ENCODE data around the gene AWAT1. TPM values are rescaled to one million over a fixed set of nuclear protein-coding genes. Genes with fewer than 3 reads are reported as not detected.
"Not testable (repeated sequence)": the region's sequence is repeated elsewhere in the genome, so short reads cannot be mapped to it uniquely, and the experiment has no call there.

The AWAT1 gene
- total RNA-seq, 1 experiment from 2014 or later = not detected

GRCh38 chrX:70201732-70202131 lies 32.7 kb upstream of the AWAT1 start:
- H2AFZ ChIP-seq = no peak overlapping the region
- no peaks in the 10 kb centered on the region for H3K79me2 ChIP-seq (ENCODE audit: low read depth)
- H3K4me3 ChIP-seq = no peak overlapping the region
- no peak overlapping the region for H3K4me2 ChIP-seq
- 0 out of 2 replicates have a peak, but pooled peaks cover 4% of the 10 kb centered on the region for H3K27me3 ChIP-seq (ENCODE audit: insufficient read depth, low read depth)
- no peaks in the 10 kb centered on the region for H3F3A ChIP-seq (ENCODE audit: insufficient read depth, low read depth)
- BruUV-seq (replicated peaks) = no TSS peak
- no peak for DNase-seq
- no peaks in the 10 kb centered on the region for H3K36me3 ChIP-seq (ENCODE audit: low read depth)
- TF ChIP-seq EZH2 (IDR thresholded peaks at IDR 0.05; ENCODE audit: low read depth) (no peak), CTCF (conservative IDR thresholded peaks at IDR 0.05) (no peak)
- H3K9me3 ChIP-seq (ENCODE audit: insufficient read depth, low read depth) = no peaks in the 10 kb centered on the region
- CTCF ChIA-PET = no interaction called here
- intact Hi-C loops (cut with micrococcal nuclease; ENCODE audit: unreplicated experiment) = no loop called here
- POLR2A ChIA-PET (ENCODE audit: unreplicated experiment) = no interaction called here
- H3K4me1 ChIP-seq (replicated peaks; ENCODE audit: insufficient read depth) = no peaks in the 10 kb centered on the region
- no peaks in the 10 kb centered on the region for H3K9me2 ChIP-seq (ENCODE audit: insufficient read depth)
- no peak overlapping the region for H3K27ac ChIP-seq
- no peaks in the 10 kb centered on the region for H4K20me1 ChIP-seq (ENCODE audit: insufficient read depth)

- POLR2A ChIA-PET (ENCODE audit: unreplicated experiment) = no interaction called here
- BruUV-seq (replicated peaks) = no TSS peak
These were observed 26.0 kb upstream of the AWAT1 start for GRCh38 chrX:70208479-70208878.

GRCh38 chrX:70209570-70209969 lies 24.9 kb upstream of the AWAT1 start:
- intact Hi-C loops (cut with micrococcal nuclease; ENCODE audit: unreplicated experiment); H3K36me3 ChIP-seq (ENCODE audit: low read depth); DNase-seq; H3K79me2 ChIP-seq (ENCODE audit: low read depth); H3F3A ChIP-seq (ENCODE audit: insufficient read depth, low read depth); H3K4me1 ChIP-seq (replicated peaks; ENCODE audit: insufficient read depth); CTCF ChIA-PET; POLR2A ChIA-PET (ENCODE audit: unreplicated experiment); H3K4me2 ChIP-seq; H2AFZ ChIP-seq; H4K20me1 ChIP-seq (ENCODE audit: insufficient read depth); H3K4me3 ChIP-seq; H3K27ac ChIP-seq; H3K9me3 ChIP-seq (ENCODE audit: insufficient read depth, low read depth); H3K27me3 ChIP-seq (ENCODE audit: insufficient read depth, low read depth); BruUV-seq (replicated peaks); H3K9me2 ChIP-seq (ENCODE audit: insufficient read depth): not testable (repeated sequence)

More at GRCh38 chrX:70208479-70208878, 26.0 kb upstream of the AWAT1 start:
- TF ChIP-seq CTCF (conservative IDR thresholded peaks at IDR 0.05) = no peak
- no peak for TF ChIP-seq EZH2 (IDR thresholded peaks at IDR 0.05; ENCODE audit: low read depth)
- no peak overlapping the region for H3K27ac ChIP-seq
- no peaks in the 10 kb centered on the region for H3F3A ChIP-seq (ENCODE audit: insufficient read depth, low read depth)
- no peak overlapping the region for H2AFZ ChIP-seq
- no peak overlapping the region for H3K4me3 ChIP-seq
- CTCF ChIA-PET = no interaction called here
- peaks cover 4% of the 10 kb centered on the region; the same call in 1 of the 2 replicates for H3K27me3 ChIP-seq (ENCODE audit: insufficient read depth, low read depth)
- H3K79me2 ChIP-seq (ENCODE audit: low read depth) = no peaks in the 10 kb centered on the region
- H3K4me2 ChIP-seq = no peak overlapping the region
- H3K36me3 ChIP-seq (ENCODE audit: low read depth) = no peaks in the 10 kb centered on the region
- H4K20me1 ChIP-seq (ENCODE audit: insufficient read depth) = no peaks in the 10 kb centered on the region
- H3K9me3 ChIP-seq (ENCODE audit: insufficient read depth, low read depth) = no peaks in the 10 kb centered on the region
- DNase-seq = no peak
- no peaks in the 10 kb centered on the region for H3K9me2 ChIP-seq (ENCODE audit: insufficient read depth)
- H3K4me1 ChIP-seq (replicated peaks; ENCODE audit: insufficient read depth) = no peaks in the 10 kb centered on the region
- intact Hi-C loops (cut with micrococcal nuclease; ENCODE audit: unreplicated experiment) = no loop called here

Data from PC-9 (cell line).